ENCODE measurements around the gene NECAP2.

Gene NECAP2

DNA sequence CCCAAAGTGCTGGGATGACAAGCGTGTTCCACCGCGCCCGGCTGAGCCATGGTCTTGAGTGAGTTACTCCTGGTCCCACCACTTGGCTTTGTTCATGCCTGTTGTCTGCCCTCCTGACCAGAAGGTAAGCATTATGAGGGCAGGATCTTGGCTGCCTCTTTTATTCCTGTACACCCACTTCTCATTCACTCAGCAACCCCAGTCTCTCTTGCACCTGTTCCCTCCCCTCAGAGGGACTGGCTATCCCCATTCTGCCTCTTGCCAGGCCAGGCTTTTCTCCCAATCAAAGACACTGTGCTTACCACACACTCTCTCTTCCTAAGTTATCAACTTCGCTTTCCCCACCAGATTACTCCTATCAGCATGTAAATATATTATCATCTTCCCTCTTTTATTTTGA, 29.7 kb upstream of the NECAP2 start:
- no peaks in the 10 kb centered on the region for H3F3A ChIP-seq (ENCODE audit: insufficient read depth, low read length)
- no peak for DNase-seq
- no peaks in the 10 kb centered on the region for H3K36me3 ChIP-seq (replicated peaks; ENCODE audit: insufficient read depth, low read length)
- H3K4me3 ChIP-seq (ENCODE audit: low read length), result no peak overlapping the region
- H3K4me2 ChIP-seq (ENCODE audit: low read depth, low read length), result no peak overlapping the region
- no peaks in the 10 kb centered on the region for H3K9me3 ChIP-seq (replicated peaks; ENCODE audit: insufficient read depth, low read length)
- H3K9ac ChIP-seq (ENCODE audit: low read length), result no peak overlapping the region
- H3K79me2 ChIP-seq (ENCODE audit: low read length), result no peaks in the 10 kb centered on the region
- peaks cover 23% of the 10 kb centered on the region for H3K27me3 ChIP-seq (replicated peaks; ENCODE audit: insufficient read depth, low read length)
- TF ChIP-seq, protein P1, sequence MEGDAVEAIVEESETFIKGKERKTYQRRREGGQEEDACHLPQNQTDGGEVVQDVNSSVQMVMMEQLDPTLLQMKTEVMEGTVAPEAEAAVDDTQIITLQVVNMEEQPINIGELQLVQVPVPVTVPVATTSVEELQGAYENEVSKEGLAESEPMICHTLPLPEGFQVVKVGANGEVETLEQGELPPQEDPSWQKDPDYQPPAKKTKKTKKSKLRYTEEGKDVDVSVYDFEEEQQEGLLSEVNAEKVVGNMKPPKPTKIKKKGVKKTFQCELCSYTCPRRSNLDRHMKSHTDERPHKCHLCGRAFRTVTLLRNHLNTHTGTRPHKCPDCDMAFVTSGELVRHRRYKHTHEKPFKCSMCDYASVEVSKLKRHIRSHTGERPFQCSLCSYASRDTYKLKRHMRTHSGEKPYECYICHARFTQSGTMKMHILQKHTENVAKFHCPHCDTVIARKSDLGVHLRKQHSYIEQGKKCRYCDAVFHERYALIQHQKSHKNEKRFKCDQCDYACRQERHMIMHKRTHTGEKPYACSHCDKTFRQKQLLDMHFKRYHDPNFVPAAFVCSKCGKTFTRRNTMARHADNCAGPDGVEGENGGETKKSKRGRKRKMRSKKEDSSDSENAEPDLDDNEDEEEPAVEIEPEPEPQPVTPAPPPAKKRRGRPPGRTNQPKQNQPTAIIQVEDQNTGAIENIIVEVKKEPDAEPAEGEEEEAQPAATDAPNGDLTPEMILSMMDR (IDR thresholded peaks at IDR 0.05; ENCODE audit: low read length), result no peak
- TF ChIP-seq EZH2 (optimal IDR thresholded peaks at IDR 0.05; ENCODE audit: low read depth, low read length) (no peak), EZH2phosphoT487 (IDR thresholded peaks at IDR 0.05; ENCODE audit: low read length) (no peak)
- H3K27ac ChIP-seq (ENCODE audit: low read length), result no peak overlapping the region
- H2AFZ ChIP-seq (ENCODE audit: low read length), result no peak overlapping the region
- no peaks in the 10 kb centered on the region for H4K20me1 ChIP-seq (ENCODE audit: insufficient read depth, low read length)
- H3K9me2 ChIP-seq (replicated peaks; ENCODE audit: insufficient read depth, low read length), result no peaks in the 10 kb centered on the region
- H3K4me1 ChIP-seq (ENCODE audit: low read length), result no peaks in the 10 kb centered on the region

GRCh38 chr1:16413191-16413590, 27.3 kb upstream of the NECAP2 start:
- H3K4me1 ChIP-seq (ENCODE audit: low read length), result no peaks in the 10 kb centered on the region
- H3K27ac ChIP-seq (ENCODE audit: low read length), result no peak overlapping the region
- H3K27me3 ChIP-seq (replicated peaks; ENCODE audit: insufficient read depth, low read length), result peaks cover 34% of the 10 kb centered on the region
- H3K79me2 ChIP-seq (ENCODE audit: low read length), result no peaks in the 10 kb centered on the region
- no peaks in the 10 kb centered on the region for H3F3A ChIP-seq (ENCODE audit: insufficient read depth, low read length)
- no peak for DNase-seq
- H3K4me3 ChIP-seq (ENCODE audit: low read length), result no peak overlapping the region
- no peak for TF ChIP-seq EZH2phosphoT487 (IDR thresholded peaks at IDR 0.05; ENCODE audit: low read length)
- no peak for TF ChIP-seq EZH2 (optimal IDR thresholded peaks at IDR 0.05; ENCODE audit: low read depth, low read length)
- TF ChIP-seq, protein P1 (IDR thresholded peaks at IDR 0.05; ENCODE audit: low read length), result no peak
- no peaks in the 10 kb centered on the region for H3K9me3 ChIP-seq (replicated peaks; ENCODE audit: insufficient read depth, low read length)
- H4K20me1 ChIP-seq (ENCODE audit: insufficient read depth, low read length), result no peaks in the 10 kb centered on the region
- H3K4me2 ChIP-seq (ENCODE audit: low read depth, low read length), result no peak overlapping the region
- no peak overlapping the region for H3K9ac ChIP-seq (ENCODE audit: low read length)
- H3K36me3 ChIP-seq (replicated peaks; ENCODE audit: insufficient read depth, low read length), result no peaks in the 10 kb centered on the region
- H2AFZ ChIP-seq (ENCODE audit: low read length), result no peak overlapping the region
- H3K9me2 ChIP-seq (replicated peaks; ENCODE audit: insufficient read depth, low read length), result no peaks in the 10 kb centered on the region

DNA sequence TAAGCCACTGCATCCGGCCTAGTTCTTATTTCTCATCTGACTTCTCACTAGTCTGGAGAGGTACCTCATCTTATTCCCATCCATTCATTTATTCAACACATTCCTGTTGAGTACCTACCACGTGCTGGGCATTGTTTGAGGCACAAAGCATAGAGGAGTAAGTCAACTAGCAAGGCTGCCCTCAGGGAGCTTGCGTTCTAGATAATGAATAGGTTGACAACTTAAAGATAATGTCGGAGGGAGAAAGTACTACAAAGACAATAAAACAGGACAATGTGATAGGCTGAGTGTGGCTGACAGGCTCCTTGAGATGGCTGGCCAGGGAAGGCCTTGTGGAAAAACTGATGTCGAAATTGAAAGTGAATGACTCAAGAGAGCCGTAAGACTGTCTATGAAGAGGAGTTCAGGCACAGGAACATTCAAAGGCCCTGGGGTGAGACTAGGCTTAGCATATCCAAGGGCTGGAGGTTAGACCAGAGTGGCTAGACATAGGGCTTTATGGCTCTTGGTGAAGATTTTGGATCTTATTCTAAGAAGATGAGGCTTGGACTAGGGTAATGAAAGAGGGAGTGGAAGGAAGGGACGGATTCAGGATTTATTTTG, 21.6 kb upstream of the NECAP2 start:
- Histone ChIP-seq H3K27me3 (replicated peaks; ENCODE audit: insufficient read depth, low read length) (peaks cover 55% of the 10 kb centered on the region), H3K79me2 (ENCODE audit: low read length) (no peaks in the 10 kb centered on the region), H3F3A (ENCODE audit: insufficient read depth, low read length) (peaks cover 8% of the 10 kb centered on the region; the same call in 1 of the 2 replicates), H2AFZ (ENCODE audit: low read length) (no peak overlapping the region), H3K9me3 (replicated peaks; ENCODE audit: insufficient read depth, low read length) (no peaks in the 10 kb centered on the region), H3K4me1 (ENCODE audit: low read length) (peaks cover 19% of the 10 kb centered on the region), H3K27ac (ENCODE audit: low read length) (no peak overlapping the region), H3K9me2 (replicated peaks; ENCODE audit: insufficient read depth, low read length) (no peaks in the 10 kb centered on the region), H3K36me3 (replicated peaks; ENCODE audit: insufficient read depth, low read length) (no peaks in the 10 kb centered on the region), H3K4me3 (ENCODE audit: low read length) (no peak overlapping the region), H4K20me1 (ENCODE audit: insufficient read depth, low read length) (no peaks in the 10 kb centered on the region; the same call in 1 of the 2 replicates), H3K9ac (ENCODE audit: low read length) (no peak overlapping the region), H3K4me2 (ENCODE audit: low read depth, low read length) (no peak overlapping the region)
- TF ChIP-seq EZH2 (optimal IDR thresholded peaks at IDR 0.05; ENCODE audit: low read depth, low read length) (no peak), EZH2phosphoT487 (IDR thresholded peaks at IDR 0.05; ENCODE audit: low read length) (no peak)
- TF ChIP-seq, protein P1 (IDR thresholded peaks at IDR 0.05; ENCODE audit: low read length), result no peak
- DNase-seq, result no peak
